GM18870 (cell line): ENCODE measurements around the gene PODXL2.
"Not testable (repeated sequence)": the region's sequence is repeated elsewhere in the genome, so short reads cannot be mapped to it uniquely, and the experiment has no call there.

ENCODE experiments used
- ATAC-seq: cut with Tn5 transposase; IDR thresholded peaks from one replicate; pipeline ENCODE4 v1.9.1; 2021; ENCODE audit warnings: moderate library complexity; ENCODE audit not compliant: unreplicated experiment

The PODXL2 gene

GRCh38 chr3:127654993-127655392, 26.0 kb downstream of the PODXL2 start:
- not testable (repeated sequence) for ATAC-seq

GRCh38 chr3:127655641-127656040, 26.7 kb downstream of the PODXL2 start:
- no peak for ATAC-seq

- ATAC-seq, result no peak
These were observed 27.9 kb downstream of the PODXL2 start for GRCh38 chr3:127656906-127657305.

- no peak for ATAC-seq
These were observed 29.2 kb downstream of the PODXL2 start for GRCh38 chr3:127658234-127658633.

- ATAC-seq, result no peak
These were observed 31.8 kb downstream of the PODXL2 start for GRCh38 chr3:127660621-127661251.

GRCh38 chr3:127661600-127661999, 32.6 kb downstream of the PODXL2 start:
- no peak for ATAC-seq

GRCh38 chr3:127662001-127662469, 33.0 kb downstream of the PODXL2 start:
- no peak for ATAC-seq

- no peak for ATAC-seq
These were observed 34.2 kb downstream of the PODXL2 start for GRCh38 chr3:127663151-127663550.

GRCh38 chr3:127665165-127665564, 36.2 kb downstream of the PODXL2 start:
- no peak for ATAC-seq

- no peak for ATAC-seq
These were observed 36.6 kb downstream of the PODXL2 start for GRCh38 chr3:127665586-127665985.

- no peak for ATAC-seq
These were observed 37.7 kb downstream of the PODXL2 start for GRCh38 chr3:127666676-127667075.

GRCh38 chr3:127667119-127667681, 38.2 kb downstream of the PODXL2 start:
- ATAC-seq, result no peak

- ATAC-seq, result no peak
These were observed 39.9 kb downstream of the PODXL2 start for GRCh38 chr3:127668906-127669305.

- ATAC-seq, result no peak
These were observed 40.7 kb downstream of the PODXL2 start for GRCh38 chr3:127669541-127670228.

- no peak for ATAC-seq
These were observed 41.2 kb downstream of the PODXL2 start for GRCh38 chr3:127670229-127670559.

- no peak for ATAC-seq
These were observed 42.0 kb downstream of the PODXL2 start for GRCh38 chr3:127670761-127671522.

GRCh38 chr3:127671523-127672428, 42.8 kb downstream of the PODXL2 start:
- no peak for ATAC-seq

GRCh38 chr3:127672429-127673190, 43.6 kb downstream of the PODXL2 start, which contains the start of gene ABTB1:
ABTB1 (plus strand) TSS chr3:127672952; CDS start chr3:127673026, 74 bp downstream.
- no peak for ATAC-seq

- ATAC-seq, result no peak
These were observed 44.5 kb downstream of the PODXL2 start for GRCh38 chr3:127673191-127674100.
